ENCODE measurements around the gene FGF3.

DNA sequence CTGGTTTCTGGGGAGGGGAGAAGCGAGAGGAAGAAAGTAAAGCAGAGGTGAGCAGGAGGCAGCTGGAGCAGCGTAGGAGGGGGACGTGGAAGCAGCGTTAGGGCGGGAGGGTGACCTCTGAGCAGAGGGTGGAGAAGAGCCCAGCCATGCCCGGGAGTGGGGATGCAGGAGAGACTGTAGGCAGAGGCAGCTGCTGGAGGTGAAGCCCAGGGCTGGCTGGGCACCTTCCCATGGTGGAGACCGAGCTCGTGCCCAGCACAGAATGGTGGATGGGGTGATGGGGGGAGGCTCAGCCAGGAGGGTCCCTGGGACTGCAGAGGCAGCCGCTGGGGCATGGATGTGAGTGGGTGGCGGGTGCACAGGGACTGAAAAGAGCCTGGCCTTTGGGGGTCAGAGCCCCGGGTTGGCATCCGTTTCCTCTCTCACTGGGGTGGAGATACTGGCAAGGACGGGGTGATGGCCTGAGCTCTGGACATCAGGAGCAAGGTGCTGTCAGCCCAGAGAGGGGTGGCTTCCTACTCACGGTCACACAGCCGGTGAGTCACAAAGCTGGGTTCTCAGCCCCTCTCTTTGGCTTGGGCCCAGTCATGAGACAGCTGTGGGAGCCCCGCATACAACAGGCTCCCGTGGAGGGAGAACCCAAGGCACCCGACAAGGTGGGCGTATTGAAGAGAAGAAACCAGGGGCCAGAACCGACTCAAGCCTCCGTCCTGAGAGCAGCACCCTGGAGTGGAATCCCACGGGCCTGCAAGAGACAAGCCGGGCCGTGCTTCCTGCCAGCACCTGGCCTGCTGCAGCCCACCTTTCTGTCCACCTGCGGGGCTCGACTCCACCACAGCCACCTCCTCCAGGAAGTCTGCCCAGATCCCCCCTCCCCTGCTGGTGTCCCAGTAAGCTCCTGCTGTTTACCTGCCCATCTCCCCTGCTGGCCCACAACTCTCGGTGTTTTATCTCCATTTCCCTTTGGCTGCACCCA lies 45.8 kb upstream of the FGF3 start:
- TF ChIP-seq, protein P1, sequence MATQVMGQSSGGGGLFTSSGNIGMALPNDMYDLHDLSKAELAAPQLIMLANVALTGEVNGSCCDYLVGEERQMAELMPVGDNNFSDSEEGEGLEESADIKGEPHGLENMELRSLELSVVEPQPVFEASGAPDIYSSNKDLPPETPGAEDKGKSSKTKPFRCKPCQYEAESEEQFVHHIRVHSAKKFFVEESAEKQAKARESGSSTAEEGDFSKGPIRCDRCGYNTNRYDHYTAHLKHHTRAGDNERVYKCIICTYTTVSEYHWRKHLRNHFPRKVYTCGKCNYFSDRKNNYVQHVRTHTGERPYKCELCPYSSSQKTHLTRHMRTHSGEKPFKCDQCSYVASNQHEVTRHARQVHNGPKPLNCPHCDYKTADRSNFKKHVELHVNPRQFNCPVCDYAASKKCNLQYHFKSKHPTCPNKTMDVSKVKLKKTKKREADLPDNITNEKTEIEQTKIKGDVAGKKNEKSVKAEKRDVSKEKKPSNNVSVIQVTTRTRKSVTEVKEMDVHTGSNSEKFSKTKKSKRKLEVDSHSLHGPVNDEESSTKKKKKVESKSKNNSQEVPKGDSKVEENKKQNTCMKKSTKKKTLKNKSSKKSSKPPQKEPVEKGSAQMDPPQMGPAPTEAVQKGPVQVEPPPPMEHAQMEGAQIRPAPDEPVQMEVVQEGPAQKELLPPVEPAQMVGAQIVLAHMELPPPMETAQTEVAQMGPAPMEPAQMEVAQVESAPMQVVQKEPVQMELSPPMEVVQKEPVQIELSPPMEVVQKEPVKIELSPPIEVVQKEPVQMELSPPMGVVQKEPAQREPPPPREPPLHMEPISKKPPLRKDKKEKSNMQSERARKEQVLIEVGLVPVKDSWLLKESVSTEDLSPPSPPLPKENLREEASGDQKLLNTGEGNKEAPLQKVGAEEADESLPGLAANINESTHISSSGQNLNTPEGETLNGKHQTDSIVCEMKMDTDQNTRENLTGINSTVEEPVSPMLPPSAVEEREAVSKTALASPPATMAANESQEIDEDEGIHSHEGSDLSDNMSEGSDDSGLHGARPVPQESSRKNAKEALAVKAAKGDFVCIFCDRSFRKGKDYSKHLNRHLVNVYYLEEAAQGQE (IDR thresholded peaks at IDR 0.05; ENCODE audit: low read depth): no peak
- TF ChIP-seq CEBPB (IDR thresholded peaks at IDR 0.05) (no peak), EP300 (IDR thresholded peaks at IDR 0.05; ENCODE audit: borderline replicate concordance) (no peak), CREB1 (IDR thresholded peaks at IDR 0.05; ENCODE audit: low read depth) (no peak), TEAD4 (IDR thresholded peaks at IDR 0.05) (no peak), ZBTB7A (IDR thresholded peaks at IDR 0.05; ENCODE audit: low read depth) (no peak), TCF12 (IDR thresholded peaks at IDR 0.05; ENCODE audit: low read depth) (no peak), EGR1 (IDR thresholded peaks at IDR 0.05) (no peak), YY1 (IDR thresholded peaks at IDR 0.05; ENCODE audit: low read depth) (no peak), FOXM1 (IDR thresholded peaks at IDR 0.05; ENCODE audit: borderline replicate concordance, low read depth) (no peak), TAF1 (IDR thresholded peaks at IDR 0.05; ENCODE audit: low read depth) (no peak)
- TF ChIP-seq, protein P2, sequence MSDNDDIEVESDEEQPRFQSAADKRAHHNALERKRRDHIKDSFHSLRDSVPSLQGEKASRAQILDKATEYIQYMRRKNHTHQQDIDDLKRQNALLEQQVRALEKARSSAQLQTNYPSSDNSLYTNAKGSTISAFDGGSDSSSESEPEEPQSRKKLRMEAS (IDR thresholded peaks at IDR 0.05): no peak
- TF ChIP-seq, protein P3, sequence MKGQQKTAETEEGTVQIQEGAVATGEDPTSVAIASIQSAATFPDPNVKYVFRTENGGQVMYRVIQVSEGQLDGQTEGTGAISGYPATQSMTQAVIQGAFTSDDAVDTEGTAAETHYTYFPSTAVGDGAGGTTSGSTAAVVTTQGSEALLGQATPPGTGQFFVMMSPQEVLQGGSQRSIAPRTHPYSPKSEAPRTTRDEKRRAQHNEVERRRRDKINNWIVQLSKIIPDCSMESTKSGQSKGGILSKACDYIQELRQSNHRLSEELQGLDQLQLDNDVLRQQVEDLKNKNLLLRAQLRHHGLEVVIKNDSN (IDR thresholded peaks at IDR 0.05): no peak
